ENCODE measurements around the gene MCF2.
A peak's percentile ranks its signal among the peaks of the same experiment; 100 is the strongest.

Gene MCF2

DNA sequence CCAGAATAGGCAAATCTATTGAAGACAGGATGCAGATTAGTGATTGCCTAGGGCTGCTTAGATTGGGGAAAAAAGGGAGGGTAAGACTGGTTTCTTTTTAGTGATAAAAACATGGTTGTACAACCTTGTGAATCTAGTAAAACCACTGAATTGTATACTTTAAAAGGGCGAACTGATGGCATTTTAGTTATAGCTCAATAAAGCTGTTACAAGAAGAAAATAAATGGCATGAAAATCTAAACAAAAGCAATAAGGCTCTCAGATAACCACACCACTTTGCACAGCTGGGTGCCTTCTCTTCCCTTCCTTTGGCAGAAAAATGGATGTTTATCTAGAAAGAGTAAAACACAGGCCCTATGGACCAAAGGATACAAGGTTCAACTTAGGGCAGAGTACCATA is 107.9 kb downstream of the MCF2 start:
- no peak for DNase-seq (ENCODE audit: low read depth in 3 of 3)

DNA sequence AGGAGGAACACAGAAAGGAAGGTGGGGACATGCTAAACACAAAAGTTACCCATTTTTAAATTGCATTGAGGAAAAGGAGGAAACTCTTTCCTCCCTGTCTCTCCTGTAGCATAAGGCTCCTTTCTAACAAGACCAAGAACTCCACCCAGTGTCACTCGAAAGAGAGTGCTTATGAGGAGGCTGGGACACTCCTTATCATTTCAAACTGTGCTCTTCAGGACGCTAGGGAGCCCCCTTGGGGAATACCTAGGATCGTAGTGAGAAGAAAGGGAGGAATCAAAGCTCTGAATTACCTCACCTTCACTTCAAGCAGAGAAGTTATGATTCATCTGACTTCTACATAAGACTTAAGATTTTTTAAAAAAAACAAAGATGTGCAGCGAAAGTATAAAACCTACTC is 111.9 kb downstream of the MCF2 start:
- DNase-seq (ENCODE audit: low read depth in 3 of 3), result no peak

DNA sequence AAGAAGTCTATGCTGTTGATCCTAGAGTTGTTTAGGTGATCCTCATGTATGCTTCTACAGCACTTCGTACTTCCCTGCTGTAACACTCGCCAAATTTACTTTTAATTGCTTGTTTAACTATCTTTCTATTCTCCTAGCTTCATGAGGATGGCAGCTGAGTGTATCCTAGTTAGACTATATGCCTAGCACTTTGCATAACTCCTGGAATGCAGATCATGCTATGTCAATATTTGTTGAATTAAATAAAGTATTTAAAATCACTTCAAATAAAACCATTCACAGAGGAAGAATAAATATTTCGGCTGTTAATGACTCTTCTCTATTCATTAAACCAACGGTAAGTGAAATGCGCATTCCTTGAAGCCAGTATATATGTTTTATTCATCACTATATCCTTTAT is 122.4 kb downstream of the MCF2 start:
- DNase-seq (ENCODE audit: low read depth in 3 of 3), result no peak

DNA sequence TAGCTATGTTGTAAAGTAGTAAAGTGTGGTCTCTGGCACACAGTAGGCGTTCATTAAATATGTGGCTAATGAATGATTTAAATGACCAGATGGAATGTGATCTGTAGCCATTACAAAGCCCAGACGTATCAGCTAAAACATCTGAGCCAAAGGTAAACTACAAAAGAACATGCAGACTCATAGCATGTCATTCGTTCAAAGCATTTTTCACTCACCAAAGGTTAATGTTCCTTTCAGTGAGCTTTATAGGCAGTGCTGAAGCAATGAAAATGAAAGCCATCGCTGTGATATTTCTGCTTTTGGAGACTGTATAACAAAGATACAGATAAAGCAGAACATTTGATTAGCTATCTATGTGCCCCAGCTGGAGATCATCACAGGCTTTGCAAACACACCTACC is 126.9 kb downstream of the MCF2 start:
- DNase-seq (ENCODE audit: low read depth in 3 of 3), result no peak

DNA sequence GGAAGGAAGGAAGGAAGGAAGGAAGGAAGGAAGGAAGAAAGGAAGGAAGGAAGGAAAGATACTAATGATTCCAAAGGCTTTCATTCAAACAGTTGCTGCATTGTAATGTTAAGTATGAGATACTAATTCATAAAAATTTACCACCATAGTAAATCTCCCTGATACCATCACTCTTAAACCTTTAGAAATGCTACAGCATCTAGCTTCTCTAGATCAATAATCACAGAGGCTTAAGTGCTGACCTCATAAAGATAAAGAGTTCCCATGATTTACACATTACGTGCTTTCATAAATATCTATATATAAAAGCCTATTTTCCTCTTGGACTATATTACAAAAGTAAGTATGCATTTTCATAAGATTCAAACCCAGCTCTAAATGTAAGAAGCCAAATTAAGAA is 141.0 kb downstream of the MCF2 start:
- no peak for DNase-seq (ENCODE audit: low read depth in 3 of 3)

DNA sequence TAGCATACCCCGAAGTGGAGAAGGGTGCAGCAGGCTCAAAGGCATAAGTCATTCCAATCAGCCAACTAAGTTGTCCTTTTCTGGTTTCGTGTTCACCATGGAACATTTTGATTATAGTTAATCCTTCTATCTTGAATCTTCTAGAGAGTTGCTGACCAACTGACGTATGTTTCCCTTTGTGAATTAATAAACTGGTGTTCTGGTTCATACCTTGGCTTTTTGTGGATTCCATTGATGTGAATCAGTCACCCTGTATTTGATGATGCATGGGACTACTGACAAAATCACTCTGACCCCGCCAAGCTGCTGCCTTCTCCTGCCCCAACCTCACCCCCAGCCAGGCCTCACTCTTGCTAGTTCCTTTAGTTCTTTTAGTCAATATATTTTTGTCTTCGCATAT is 144.7 kb downstream of the MCF2 start:
- no peak for DNase-seq (ENCODE audit: low read depth in 3 of 3)

DNA sequence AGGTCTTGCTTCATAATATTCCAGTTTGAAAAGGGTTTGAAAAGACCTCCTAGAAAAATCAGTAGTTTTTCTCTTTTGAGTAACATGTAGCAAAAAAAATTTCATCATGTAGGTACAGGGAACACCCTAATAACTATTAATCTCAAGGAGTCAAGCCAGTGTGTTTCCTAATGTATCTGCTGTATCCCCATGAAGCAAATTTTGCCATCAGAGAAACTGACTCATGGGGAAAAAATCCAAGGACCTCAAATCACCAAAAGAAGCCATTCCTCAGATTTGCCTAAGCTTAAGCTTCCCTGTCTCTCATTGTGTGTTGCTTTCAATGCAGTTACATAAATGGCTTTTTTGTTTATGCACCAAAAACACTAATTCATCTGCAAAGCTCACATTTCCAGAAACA is 147.7 kb downstream of the MCF2 start:
- no peak for DNase-seq (ENCODE audit: low read depth in 3 of 3)

DNA sequence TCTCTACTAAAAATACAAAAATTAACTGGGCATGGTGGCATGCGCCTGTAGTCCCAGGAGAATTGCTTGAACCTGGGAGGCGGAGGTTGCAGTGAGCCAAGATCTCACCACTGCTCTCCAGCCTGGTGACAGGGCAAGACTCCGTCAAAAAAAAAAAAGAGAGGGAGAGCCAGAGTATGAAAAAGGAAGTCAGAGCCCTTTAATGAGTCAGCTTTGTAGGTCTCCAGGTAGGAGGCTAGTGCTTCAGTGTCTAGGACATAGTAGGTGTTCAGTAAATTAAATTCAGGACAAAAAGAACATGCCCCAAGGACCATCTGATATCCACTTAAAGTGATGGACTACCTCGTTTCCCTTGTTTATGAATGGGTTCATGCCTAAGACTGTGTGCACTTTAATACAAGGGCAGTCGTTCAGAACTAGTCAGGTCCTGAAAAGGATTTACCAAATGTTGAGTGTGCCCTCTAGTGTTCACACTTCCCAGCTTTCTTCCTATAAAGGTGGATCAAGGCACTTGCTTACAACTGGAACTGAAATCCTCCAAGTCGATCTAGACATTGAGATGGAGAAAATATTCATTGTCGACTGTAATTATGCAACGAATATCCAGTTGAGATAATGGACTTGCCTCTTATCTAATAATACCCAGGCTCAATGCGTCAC is 148.5 kb downstream of the MCF2 start:
- DNase-seq (ENCODE audit: low read depth in 3 of 3), result peak in 1 of 3 donors; percentile 20

DNA sequence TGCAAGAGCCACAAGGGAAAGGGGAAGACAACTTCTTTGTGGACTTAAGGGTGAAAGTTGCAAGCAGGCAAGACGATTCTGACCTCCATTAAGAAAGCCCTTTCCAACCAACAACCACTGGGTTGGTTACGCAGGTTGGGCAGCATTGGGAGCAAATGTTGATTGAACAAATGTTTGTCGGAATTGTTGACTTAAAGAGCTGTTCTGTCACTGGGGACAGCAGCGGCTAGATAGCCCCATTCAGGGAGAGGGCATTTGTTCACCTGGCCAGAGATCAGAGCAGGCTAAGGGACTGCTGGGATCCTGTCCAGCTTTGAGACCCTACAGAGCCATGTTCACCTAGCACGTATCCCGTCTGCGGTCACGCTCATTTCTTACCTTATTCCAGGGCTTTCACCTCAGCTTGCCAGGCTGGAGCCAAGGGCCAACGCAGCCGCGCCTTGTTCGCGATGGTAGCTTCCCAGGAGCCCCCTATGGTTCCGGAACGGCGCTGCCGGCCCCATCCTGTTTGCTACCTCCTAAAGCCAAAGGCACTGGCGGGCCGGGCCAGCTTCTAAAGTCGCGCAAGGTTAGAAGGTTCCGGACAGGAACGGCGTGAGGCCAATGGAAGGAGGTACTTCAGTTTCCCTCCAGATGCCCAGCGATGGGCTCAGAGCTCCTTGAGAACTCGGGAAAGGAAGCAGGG is 152.8 kb downstream of the MCF2 start:
- no peak for DNase-seq (ENCODE audit: low read depth in 3 of 3)

DNA sequence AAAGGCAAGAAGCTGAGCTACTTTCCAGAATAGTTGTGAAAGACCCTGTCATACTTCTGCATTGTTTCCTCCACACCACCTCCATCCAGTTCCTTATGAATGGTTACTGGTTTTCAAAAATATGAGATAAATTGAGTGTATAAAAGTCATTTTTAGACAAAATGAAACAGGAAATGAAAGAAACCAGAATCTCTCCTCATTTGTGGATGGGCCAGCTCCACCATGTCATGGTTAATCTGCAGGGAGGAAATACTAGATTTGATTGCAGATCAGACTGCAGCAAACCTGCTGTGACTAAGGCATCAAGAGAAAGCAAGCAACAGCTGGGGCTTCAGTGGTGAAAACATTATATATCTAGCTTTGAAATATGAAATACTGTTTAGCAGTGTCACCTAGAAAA is 153.6 kb downstream of the MCF2 start:
- DNase-seq (ENCODE audit: low read depth in 3 of 3), result no peak

DNA sequence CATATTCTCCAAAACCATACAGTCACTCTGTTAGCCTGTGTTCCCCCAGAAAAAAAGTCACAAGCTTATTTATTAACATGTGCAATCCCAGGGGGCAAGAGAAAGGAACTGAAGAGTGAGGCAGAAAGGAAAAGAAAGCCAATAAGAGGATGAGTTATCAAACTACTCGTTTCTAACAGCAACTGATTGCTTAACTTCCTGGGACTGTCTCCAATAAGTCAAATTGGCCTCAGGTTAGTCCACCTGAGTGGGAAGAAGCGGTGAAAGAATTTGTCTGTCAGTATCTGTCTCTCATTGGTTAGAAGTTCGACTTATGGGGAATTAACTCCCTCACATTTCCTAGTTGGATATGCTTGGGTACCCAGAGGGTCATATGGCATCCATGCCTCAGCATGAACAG is 163.4 kb downstream of the MCF2 start:
- no peak for DNase-seq (ENCODE audit: low read depth in 3 of 3)

DNA sequence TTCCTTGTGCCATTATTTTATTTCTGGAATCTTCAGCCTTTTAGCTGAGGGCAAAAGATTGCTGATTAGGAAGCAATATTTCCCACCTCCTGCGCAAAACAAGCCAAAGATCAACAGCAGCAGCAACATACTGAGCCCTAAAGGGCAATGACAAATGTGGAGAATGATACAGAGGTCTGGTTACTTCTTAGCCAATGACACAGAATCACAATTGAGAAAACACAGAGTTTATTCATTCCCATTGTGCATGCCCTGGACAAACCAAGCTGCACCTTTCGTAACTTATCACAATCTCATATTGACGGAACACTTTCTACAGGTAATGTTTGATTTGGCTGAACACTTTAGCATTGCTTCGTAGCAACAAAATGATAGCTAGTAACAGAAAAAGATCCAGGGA is 164.0 kb downstream of the MCF2 start:
- no peak for DNase-seq (ENCODE audit: low read depth in 3 of 3)

DNA sequence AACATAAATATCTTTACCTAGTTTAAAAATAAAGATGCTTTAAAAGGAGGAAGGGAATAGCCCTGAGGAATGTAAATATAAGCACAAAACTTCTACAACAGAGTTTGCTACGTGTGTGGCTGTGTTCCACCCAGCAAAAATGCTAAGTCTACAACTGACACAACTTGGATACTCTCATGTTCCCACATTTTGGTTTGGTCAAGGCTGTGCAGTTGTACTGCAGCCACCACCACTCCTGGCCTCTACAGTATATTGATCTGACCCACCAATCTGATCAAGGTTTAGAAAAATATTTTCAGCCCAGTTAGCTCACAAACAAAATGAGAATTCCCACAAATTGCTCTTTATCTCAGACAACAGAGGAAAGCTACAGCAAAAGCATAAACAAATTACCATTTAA is 165.3 kb downstream of the MCF2 start:
- no peak for DNase-seq (ENCODE audit: low read depth in 3 of 3)

DNA sequence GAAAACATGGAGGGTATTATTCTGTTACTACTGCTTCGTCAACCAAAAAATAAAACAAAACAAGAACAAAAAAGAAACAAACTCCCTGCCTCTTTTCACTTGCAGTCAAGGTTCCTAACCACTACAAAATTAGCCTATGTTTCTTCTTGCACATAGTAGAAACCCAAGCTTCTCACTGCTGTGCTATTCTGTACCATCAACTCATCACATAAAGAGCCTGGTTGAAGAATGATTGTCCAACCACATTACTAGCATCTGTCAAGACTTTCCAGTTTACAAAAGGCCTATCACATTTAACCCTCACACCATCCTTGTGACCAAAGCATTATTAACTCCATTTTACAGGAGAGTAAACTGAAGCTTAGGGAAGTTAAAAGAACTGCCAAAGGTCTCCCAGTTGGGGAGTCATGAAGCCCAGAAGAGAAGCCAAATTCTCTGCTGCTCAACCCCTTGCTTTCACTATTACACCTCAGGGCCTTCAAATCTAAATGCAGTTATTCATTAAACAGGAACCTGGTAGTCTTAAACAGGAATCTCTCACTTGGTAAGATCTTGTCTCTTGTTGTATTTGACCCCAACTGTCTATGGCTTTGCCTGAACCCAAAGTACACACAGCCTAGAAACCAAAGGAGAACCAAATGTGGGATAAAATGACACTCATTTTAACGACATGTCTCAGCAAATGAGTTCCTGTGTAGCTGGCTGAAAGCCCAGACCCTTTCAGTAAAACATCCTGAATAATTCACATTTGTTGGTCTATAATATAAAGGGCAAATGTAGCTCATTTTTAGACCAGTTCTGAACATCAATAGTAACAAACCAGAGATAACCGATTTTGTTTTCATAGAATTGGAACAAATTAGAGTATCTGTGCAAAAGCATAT is 168.8 kb downstream of the MCF2 start:
- DNase-seq (ENCODE audit: low read depth in 3 of 3), result no peak

DNA sequence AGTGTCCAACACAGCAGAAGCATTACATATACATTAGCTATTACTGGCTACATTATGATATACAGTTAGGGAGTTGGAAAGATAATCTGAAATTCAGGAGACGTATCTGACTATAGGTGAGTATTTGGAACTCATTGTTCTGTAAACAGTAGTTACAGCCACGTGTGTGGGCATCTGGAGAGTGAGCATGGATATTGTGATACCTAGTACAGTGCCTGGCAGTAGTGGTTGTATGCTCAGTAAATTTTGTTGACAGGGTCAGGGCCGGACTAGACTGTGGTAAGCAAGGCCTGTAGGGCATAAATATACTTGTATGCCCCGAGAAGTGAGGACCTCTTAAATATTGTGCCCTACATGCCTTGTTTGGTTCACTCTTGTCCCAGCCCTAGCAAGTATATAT is 174.5 kb downstream of the MCF2 start:
- DNase-seq (ENCODE audit: low read depth in 3 of 3), result no peak

DNA sequence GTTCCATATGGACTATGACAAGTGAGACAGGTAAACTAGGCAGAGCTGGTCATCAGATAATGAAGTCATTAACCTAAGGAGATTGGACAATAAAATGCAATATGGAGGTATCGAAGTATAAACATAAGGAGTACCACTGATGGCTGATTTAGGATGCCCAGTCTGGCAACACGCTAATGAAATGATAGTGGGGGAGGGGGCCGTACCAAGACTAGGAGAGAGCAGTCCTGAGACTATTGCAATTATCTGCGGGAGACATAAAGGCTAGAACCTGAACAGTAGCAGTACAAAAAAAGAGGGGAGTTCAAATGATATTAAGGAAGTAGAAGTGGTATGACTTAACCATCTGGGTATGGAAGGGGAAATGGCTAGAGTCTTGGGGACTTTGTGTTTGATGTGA is 175.1 kb downstream of the MCF2 start:
- no peak for DNase-seq (ENCODE audit: low read depth in 3 of 3)
